ENCODE data around the gene A2M. TPM values are rescaled to one million over a fixed set of nuclear protein-coding genes. Genes with fewer than 3 reads are reported as not detected.

A2M gene
- total and polyA plus RNA-seq, 2 of the 4 experiments (the other 2 are of a cell fraction) = 1.1 to 3.2 TPM

- TF ChIP-seq MAZ (IDR thresholded peaks at IDR 0.05; ENCODE audit: borderline replicate concordance, low read depth, low read length) (no peak), RAD21 (IDR thresholded peaks at IDR 0.05; ENCODE audit: low read length) (no peak), MAFK (IDR thresholded peaks at IDR 0.05; ENCODE audit: low read depth, low read length) (no peak), CEBPB (IDR thresholded peaks at IDR 0.05; ENCODE audit: low read depth, low read length) (no peak), ELK1 (IDR thresholded peaks at IDR 0.05; ENCODE audit: borderline replicate concordance, low read depth, low read length) (no peak), CTCF (conservative IDR thresholded peaks at IDR 0.05; ENCODE audit: low read depth, low read length) (no peak), RFX5 (IDR thresholded peaks at IDR 0.05; ENCODE audit: low read depth, low read length) (no peak), CHD1 (IDR thresholded peaks at IDR 0.05; ENCODE audit: low read depth, low read length) (no peak)
- no peak overlapping the region for H3K23ac ChIP-seq (ENCODE audit: low read depth, low read length)
- H4K91ac ChIP-seq (ENCODE audit: insufficient read depth, low read depth, low read length) = no peak overlapping the region
- no peak overlapping the region for H3K4me3 ChIP-seq (ENCODE audit: insufficient read depth, low read depth, low read length)
- H2BK5ac ChIP-seq (ENCODE audit: low read depth, low read length, poor library complexity, severe bottlenecking) = no peak overlapping the region
- H2BK15ac ChIP-seq (ENCODE audit: low read depth, low read length) = no peak overlapping the region
- no peak overlapping the region for H3K18ac ChIP-seq (ENCODE audit: low read depth, low read length)
- no peak overlapping the region for H2BK120ac ChIP-seq (ENCODE audit: low read depth, low read length)
- in situ Hi-C loops (cut with MboI; ENCODE audit: low sequenced_read_pairs) = no loop called here
- BruUV-seq (replicated peaks) = no TSS peak
- dilution Hi-C loops (cut with HindIII; ENCODE audit: low sequenced_read_pairs, unreplicated experiment) = no loop called here
- no peak overlapping the region for H3K56ac ChIP-seq (ENCODE audit: extremely low read depth, insufficient read depth, low read length)
- H3K79me1 ChIP-seq (ENCODE audit: low read depth in 1 of 2, low read length in 2 of 2) = no peaks in the 10 kb centered on the region
- no peak overlapping the region for H4K5ac ChIP-seq (ENCODE audit: low read depth, low read length)
- no peak overlapping the region for H2AK5ac ChIP-seq (ENCODE audit: low read depth, low read length)
- no peak overlapping the region for H3K9ac ChIP-seq (ENCODE audit: low read depth, low read length)
- no peak overlapping the region for H3K4me2 ChIP-seq (ENCODE audit: low read depth, low read length)
- no peaks in the 10 kb centered on the region for H4K20me1 ChIP-seq (ENCODE audit: insufficient read depth, low read length)
- no peak overlapping the region for H2AK9ac ChIP-seq (replicated peaks; ENCODE audit: low read depth, low read length, poor library complexity)
- DNase-seq (no peak), ATAC-seq (ENCODE audit: low read depth) (no peak)
- no peaks in the 10 kb centered on the region for H3K36me3 ChIP-seq (ENCODE audit: control insufficient read depth, insufficient read depth, low read length)
- no peak overlapping the region for H3K14ac ChIP-seq (replicated peaks; ENCODE audit: low read depth, low read length)
- POLR2A ChIA-PET (ENCODE audit: unreplicated experiment) = no interaction called here
- peaks cover 10% of the 10 kb centered on the region for H3K27me3 ChIP-seq (ENCODE audit: control insufficient read depth, insufficient read depth, low read length)
- H3K4ac ChIP-seq (ENCODE audit: low read depth, low read length) = no peak overlapping the region
- intact Hi-C loops (cut with micrococcal nuclease) = no loop called here
- no peaks in the 10 kb centered on the region for H3K9me3 ChIP-seq (ENCODE audit: control insufficient read depth, insufficient read depth, low read length)
- WGBS, 2 experiments (ENCODE audit: extremely low coverage in 2 of 2, insufficient read length in 1 of 2) = 65% methylated on average over 2 of the region's 6 CpGs; no CpG with 5 or more reads in 1 of the 2 experiments
- H2AFZ ChIP-seq (replicated peaks; ENCODE audit: low read length, poor library complexity) = no peak overlapping the region
- no peak overlapping the region for H3K27ac ChIP-seq (ENCODE audit: insufficient read depth, low read length)
- CTCF ChIA-PET = interaction anchor here (2.0 kb wide), 1 partner anchor 370 kb away, joined by 5 read pairs; no protein-coding TSS in a partner anchor
- H2BK20ac ChIP-seq (ENCODE audit: low read depth, low read length) = no peak overlapping the region
- no peak overlapping the region for H4K8ac ChIP-seq (ENCODE audit: low read depth in 2 of 2, low read length in 2 of 2)
- H3K4me1 ChIP-seq (ENCODE audit: control insufficient read depth, insufficient read depth, low read length) = no peaks in the 10 kb centered on the region
- no peaks in the 10 kb centered on the region for H3K9me1 ChIP-seq (ENCODE audit: insufficient read depth, low read length)
These were observed 64.6 kb downstream of the A2M start for GRCh38 chr12:9051158-9051550.
